HG03565 (cell line): Measurements from ENCODE around the gene PNLIPRP3.
"Not testable (repeated sequence)": the region's sequence is repeated elsewhere in the genome, so short reads cannot be mapped to it uniquely, and the experiment has no call there.

Experiments used
- ATAC-seq: cut with Tn5 transposase; IDR thresholded peaks from one replicate; pipeline ENCODE4 v1.9.1; 2021; ENCODE audit warnings: mild to moderate bottlenecking, moderate library complexity; ENCODE audit not compliant: unreplicated experiment

The PNLIPRP3 gene

DNA sequence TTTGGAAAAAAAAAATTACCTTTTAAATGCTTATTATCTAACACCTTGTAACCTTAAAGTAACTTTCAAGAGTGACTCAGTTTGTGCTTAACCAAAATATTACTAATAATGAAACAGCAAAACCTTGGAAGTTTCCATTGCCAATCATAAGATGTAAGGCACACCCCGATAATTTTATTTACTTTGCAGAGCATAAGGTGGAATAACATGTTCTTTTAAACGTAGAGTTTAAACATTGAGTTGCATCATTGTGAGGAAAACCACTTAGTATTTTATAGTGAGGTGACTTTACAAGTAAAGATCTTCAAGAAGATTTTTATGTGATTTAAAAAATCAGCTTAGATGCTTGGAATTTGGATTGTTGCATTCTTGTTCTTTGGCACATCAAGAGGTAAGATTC, at the start of gene PNLIPRP3:
Gene PNLIPRP3 (plus strand): TSS at position 177 of the 400 bp plus-strand sequence. CDS start 166 bp downstream, at position 343.
- no peak for ATAC-seq

DNA sequence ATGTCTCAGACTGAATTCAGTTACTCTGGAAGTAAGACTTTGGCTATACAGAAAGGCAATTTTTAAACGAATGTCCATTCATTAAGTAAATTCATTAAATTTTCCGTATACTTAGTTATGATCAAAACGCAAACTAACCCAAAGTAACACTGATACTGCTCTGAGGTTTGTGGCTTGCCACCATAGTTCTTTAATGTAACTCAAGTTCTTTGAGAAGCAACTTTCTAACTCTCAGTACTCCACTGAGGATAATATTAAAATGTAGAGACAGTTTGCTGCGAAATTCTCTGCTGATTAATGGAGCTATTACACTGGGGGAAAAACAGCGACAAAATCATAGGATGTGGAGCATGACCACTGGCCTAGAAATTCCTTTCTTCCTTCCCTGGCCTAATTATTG, 45.4 kb upstream of the PNLIPRP3 start:
- no peak for ATAC-seq

DNA sequence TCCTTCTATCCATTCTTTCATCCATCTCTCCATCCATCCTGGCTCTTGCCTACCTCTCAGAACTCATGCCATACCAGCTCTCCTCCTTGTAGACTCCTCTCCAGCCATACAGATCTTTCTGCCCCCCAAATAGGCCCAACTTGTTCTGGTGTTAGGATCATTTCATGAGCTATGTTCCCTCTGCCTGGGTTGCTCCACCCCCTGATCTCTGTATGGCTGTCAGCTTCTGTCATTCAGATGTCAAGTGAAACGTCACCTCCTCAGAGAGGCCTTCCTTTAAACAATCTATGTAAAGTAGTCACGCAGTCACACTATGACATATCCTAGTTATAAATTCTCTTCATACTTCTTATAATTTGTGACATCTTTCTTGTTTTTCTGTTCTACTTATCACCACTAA, 42.3 kb upstream of the PNLIPRP3 start:
- no peak for ATAC-seq

DNA sequence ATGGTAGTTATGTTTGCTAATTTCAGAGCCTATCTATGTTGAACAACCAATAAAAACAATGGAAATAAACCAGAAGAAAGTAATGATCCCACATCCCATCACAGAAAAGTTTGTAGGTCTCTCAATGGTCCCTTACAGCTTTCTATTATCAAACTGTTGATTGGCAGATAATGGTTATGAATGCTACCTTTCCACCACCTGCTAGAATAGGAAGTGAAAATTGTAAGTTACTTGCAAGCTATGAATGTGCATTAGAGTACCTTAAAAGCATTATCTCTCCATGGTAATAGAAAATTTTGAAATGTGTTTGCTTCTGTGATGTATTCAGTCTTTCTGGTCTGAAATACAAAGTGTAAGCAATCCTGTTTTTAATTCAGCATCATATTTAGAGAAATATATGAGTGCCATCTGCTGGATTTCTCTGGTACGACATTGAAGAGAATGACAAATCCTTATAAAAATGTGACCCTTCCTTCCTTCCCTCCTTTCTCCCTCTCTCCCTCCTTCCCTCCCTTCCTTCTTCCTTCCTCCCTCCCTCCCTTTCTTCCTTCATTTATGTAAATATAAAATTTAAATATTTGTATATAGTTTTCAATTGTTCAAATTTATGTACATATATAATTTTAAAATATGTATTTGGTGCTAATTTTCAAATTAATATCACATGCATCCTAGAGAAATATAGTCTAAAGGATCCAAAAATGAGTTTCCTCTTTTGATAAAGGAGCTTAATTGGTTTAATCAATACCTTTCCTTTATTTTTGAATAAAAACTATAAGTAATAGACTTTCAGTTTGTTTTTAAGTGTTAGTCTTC, 41.4 kb upstream of the PNLIPRP3 start:
- ATAC-seq: peak; percentile 40

DNA sequence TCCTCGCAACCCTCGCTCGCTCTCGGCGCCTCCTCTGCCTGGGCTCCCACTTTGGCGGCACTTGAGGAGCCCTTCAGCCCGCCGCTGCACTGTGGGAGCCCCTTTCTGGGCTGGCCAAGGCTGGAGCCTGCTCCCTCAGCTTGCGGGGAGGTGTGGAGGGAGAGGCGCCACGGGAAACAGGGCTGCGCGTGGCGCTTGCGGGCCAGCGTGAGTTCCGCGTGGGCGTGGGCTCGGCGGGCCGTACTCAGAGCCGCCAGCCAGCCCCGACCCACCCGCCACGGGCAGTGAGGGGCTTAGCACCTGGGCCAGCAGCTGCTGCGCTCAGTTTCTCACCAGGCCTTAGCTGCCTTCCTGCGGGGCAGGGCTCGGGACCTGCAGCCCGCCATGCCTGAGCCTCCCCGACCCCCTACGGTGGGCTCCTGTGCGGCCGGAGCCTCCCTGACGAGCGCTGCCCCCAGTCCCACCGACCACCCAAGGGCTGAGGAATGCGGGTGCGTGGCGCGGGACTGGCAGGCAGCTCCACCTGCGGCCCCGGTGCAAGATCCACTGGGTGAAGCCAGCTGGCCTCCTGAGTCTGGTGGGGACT, 34.3 kb upstream of the PNLIPRP3 start:
- not testable (repeated sequence) for ATAC-seq

DNA sequence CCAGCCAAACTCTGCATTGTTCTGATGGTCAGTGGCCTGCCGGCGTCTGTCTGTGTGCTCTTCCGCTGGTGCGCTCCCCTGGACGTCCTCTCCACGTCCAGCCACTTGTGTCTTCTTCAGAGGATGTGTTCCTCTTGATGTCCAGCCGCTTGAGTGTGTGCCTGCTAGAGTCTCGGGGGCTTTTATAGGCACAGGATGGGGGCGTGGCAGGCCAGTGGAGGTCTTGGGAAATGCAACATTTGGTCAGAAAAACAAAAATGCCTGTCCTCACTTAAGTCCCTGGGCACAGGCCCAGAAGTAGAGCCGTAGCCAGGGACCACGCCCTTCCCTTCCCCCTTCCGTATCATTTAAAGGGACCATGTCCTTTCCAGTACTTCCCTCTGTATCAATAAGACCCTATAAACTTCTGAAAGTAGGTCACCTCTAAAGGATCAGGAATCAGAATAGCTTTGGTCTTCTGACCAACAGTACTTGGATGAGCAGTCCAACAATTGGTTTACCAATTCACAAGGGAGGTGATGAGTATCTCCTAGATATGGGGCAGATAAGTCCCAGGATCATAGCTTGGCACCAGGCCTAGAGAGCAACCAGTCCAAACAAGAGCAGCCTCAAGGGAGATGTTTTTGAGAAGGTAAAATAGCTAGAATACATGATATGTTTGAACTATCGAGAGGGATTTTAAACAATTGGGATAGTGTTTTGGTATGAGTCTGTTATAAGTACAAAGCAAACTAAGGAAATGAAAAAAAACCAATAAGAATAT, 32.2 kb upstream of the PNLIPRP3 start:
- no peak for ATAC-seq

DNA sequence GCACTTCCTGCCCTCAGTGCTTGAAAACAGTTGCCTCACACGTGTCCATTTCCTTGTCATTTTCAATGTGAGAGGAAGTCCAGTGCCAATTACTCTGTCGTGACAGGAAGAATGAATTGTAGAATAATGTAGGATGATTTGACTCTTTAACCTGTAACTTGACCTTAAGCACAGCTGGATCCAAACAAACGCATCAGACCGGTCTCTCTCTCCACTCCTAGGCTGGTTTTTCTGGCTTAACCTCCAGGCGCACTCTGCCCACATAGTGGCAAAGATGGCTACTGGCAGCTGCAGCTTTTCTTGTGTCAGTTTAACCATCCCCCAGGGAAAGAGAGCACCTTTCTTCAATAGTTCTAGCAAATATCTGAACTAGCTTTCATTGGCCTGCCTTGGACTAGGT, 29.4 kb upstream of the PNLIPRP3 start:
- no peak for ATAC-seq

DNA sequence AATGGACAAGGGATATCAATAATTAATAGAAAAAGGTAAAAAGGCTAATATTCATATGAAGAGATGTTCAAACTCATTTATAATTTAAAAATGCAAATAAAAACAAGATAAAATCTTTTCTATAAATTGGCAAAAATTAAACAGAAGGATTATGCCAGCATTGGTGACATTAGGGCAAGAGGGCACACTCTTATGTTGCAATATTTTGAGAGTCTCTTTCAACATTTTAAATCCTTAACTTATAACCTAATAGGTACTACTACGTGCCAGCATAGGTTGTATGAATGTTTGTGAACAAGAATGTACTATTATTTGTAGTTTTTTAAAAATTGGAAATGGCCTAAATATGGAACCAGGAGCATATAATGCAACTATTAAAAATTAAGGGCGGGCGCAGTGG, 24.8 kb upstream of the PNLIPRP3 start:
- no peak for ATAC-seq

DNA sequence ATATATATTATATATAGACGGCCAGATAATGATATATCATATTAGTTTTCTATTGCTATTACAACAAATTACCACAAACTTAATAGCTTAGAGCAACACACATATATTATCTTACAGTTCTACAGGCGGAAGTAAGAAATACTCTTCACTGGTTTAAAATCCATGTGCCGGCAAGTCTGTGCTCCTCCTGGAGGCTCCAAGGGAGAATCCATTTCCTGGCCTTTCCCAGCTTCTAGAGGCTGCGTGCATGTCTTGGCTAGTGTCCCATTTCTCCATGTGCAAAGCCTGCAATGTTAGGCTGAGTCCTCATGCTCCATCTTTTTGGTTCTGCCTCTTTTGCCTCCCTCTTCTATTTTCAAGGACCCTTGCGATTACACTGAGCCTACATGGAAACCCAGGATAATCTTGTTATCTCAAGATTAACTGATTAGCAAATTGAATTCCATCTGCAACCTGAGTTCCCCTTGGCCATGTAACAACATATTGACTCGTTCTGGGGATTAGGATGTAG, 23.9 kb upstream of the PNLIPRP3 start:
- ATAC-seq: no peak

DNA sequence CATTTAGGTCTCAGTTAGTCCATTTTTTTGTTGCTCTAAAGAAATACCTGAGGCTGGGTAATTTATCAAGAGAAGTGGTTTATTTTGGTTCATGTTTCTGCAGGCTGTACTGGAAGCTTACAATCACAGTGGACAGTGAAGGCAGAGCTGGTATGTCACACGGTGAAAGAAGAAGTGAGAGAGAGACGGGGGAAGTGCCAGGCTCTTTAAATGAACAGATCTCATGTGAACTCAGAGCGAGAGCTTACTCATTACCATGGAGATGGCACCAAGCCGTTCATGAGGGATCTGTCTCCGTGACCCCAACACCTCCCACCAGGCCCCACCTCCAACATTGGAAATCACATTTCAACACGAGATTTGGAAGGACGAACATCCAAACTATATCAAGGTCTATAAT, 18.9 kb upstream of the PNLIPRP3 start:
- ATAC-seq: peak; percentile 72

DNA sequence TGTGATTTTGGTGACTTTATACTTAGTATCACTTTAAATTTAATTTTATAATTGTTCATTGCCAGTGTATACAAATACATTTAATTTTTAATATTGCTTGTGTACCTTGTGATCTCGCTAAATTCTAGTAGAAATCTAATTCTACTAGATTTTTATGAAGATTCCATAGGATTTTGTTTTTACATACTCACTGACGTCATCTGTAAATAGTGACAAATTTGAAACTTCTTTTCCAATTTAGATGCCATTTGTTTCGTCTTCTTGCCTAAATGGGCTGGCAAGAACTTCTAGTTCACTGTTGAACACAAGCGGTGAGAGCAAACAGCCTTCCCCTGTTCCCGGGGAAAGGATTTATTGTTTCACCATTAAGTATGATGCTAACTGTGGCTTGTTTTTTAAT, 17.3 kb upstream of the PNLIPRP3 start:
- no peak for ATAC-seq

DNA sequence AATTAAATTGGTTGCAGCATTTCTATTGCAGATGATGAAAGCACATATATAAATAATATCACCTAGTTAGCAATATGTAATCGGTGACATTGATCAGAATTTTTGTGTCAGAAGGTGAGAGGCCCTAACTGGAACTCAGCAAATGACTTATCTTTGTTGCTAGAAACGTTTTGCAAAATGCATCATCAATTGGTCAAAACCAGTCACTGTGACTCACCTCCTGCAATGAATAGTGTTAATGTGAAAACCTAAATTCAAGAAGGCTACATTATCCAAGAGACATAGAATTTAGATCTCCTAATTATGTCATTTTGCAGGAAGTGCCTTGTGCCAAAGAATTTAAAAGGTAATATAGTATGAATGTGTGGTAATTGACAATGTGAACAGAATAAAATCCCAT, 9.8 kb upstream of the PNLIPRP3 start:
- no peak for ATAC-seq

DNA sequence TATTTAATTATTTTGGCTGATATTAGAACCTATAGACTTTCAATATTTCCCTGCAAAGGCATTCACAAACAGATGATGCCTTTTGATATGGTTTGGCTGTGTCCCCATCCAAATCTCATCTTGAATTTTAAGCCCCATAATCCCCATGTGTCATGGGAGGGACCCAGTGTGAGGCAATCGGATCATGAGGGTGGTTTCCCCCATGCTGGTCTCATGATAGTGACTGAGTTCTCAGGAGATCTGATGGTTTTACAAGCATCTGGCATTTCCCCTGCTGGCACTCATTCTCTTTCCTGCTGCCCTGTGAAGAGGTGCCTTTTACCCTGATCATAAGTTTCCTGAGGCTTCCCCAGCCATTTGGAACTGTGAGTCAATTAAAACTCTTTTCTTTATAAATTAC, 9.3 kb upstream of the PNLIPRP3 start:
- ATAC-seq: no peak

DNA sequence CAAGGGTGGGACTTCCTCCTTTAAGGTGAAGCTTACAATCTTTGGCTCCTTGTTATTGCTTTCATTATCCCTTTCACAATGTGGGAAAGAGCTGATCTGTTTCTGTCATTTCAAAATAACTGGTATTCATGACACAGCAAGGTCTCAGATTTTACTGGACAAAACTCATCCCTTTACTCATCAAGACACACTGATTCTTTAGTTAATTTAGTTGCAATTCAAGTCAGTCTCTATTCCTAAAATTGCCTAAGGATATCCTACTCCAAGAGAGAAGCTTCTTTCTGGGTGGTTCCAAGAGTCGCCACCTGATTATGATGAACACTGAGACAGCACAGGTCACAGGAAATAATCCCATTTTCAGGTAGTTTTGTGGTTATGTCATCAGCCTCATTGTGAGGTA, 5.8 kb upstream of the PNLIPRP3 start:
- ATAC-seq: no peak

DNA sequence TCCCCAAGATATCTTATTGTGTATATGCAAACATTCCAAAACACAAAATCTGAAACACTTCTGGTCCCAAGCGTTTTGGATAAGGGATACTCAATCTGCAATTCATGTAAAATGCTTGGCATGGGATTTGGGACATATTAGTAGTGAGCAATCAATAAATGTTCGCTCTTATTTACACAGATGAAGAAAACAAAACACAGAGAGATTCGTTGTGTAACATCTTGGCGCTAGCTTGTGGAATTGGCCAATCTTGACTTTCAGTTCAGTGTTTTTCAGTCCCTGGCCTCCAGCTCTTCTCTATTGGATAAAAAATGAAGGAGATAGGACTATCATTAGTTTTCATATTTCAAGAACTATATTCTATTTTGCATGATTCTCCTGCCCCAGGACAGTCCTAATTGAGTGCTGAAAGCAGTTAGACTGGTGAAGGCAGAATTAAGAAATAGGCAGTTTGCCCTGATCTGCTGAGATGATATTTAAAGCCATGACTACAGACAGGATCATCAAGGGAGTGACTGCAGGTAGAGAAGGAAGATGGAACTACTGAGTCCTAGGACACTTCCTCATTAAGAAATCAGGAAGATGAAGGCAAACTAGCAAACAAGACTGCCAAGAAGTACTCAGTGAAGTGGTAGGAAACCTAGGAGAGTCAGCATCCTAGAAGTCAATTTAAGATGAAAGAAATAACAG, 1.8 kb downstream of the PNLIPRP3 start:
- ATAC-seq: no peak

DNA sequence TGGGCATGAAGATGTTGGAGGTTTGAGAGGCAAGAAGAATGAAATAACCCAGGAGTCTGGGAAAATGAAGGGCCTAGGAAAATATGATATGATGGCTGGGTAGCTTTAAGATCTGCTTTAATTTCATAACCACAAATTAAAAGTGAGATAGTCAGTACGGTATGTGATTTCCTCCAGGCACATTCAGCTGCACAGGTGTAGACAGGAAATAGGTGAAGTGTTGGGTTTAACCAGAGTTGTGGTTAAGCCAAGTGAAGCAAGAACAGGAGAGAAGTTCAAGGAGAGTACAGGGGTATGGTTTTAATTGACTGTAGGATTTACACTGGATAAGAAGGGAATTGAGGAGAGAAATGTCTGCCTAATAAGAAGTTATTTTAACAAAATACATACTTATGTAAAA, 2.6 kb downstream of the PNLIPRP3 start:
- ATAC-seq: no peak

DNA sequence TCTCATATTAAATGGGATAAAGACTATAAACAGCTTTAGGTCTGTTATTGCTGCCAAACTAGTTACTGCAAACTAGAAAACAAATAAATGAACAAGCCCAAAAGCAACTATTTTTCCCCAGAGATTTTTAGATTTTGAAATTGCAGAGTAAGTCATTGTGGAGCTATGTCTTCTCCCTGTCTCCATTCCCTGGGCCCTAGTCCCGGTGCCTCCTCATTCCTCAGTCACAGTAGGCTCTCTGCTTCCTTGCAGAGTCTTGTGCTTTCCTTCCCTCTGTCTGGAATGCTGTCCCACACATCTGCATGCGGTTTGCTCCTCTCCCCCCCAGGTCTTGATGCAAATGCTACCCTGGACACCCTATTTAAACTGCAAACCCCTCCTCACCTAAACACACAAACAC, 4.0 kb downstream of the PNLIPRP3 start:
- no peak for ATAC-seq

DNA sequence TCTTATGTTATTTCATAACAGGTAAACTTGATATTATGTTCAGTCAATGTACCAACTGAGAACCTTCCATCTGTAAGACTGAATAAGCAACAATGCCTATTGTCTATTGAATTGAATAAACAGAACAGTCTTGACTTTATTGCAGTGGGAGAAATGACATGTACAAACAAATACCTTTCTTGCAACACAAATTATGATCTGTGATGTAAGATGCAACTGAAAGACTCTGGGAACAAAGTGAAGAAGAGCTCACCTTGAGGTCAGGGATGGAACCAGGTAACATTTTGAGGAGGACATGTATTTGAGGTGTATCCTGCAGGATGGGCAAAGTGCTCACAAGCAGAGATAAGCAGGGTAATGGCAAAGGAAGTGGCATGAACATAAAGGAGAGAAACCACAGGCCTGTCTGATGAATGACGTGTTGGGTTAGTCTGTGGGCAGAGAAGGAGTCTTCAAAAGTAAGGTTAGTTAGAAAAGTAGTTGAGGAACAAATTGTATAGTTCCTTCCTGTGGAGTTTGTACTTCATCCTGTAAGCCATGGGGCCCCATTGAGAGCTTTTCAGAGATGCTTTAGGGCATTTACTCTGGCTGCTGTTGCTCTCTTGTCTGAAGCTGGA, 9.5 kb downstream of the PNLIPRP3 start:
- ATAC-seq: no peak

DNA sequence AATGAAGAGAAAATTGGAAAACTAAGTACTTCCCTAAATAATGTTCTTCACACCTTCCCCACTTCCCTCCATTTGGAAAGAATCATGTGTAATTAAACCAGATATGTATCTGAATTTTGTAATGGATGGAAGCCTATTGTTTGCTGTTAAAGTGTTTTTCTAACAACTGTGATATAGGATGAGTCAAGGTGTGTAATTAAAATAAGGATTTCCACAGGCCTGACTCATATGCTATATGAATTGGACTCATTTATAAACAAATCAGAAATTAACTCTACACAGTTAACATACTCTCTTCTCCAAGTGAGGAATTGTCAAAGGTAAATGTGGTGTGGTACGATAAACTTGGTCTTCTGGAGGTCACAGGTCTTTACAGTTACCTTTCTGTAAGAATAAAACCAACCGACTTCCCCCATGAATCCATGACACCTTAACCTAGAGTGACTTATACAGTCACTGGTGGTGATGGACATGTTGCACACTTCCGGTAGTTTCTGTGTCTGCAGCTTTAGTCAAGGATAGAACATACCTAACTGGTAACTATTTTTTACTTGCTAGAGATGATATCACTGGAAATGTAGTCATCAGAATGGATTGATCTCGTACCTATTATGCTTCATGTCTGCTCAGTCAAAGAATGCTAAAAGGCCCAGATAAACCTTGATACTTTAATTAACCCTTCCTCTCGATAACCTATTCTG, 12.8 kb downstream of the PNLIPRP3 start:
- ATAC-seq: no peak

DNA sequence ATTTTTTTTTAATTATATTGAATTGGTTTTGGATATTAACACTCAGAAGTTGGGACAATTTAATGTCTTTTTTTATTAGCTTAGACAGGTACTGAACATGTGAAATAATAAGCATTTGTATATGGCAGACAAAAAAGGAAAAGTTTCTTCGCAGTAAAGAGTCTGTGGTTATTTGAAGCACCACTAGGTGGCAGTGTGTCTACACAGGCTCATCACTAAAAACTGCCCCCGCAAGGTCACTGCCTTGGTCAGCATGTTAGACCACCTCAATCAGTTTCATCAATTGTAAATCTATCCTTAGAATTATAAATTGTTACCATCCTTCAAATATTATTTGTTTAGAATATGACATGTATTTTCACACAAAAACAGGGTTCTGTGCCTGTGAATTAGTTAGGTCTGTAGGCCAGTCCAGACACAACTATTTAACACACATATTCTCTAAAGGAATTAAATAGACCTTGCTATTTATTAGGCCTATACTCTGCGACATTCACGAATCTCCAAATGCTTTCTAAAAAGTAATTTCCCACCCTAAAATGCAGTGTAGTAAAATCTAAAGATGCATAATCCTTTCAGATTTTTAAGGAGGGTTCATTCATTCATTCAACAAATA, 17.0 kb downstream of the PNLIPRP3 start:
- peak; percentile 85 for ATAC-seq
